ENCODE measurements around the gene CCM2.

CCM2 gene

GRCh38 chr7:45000093-45001032 lies at the start of gene CCM2:
CCM2 (plus strand) TSS chr7:45000201; CDS start chr7:45000334, 133 bp downstream.
- no peak for DNase-seq

DNA sequence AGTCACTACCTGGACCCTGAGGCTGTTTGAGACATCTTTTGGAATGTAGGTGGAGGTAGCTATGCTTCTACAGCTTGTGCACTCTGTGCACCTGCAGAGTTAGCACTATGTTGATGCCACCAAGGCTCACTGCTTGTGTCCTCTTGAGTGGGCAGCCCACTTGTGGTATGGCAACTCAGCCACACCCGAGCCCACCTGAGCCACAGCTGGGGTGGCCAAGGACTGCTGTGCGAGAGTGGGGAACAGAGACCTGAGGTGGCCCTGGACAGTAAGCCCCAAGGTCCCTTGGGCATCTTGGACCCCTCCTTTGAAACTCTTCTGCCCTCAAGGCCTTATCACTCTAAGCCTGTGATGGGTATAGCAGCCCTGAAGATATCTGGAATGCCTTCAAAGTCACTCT lies 46.8 kb upstream of the CCM2 start:
- DNase-seq: no peak

- DNase-seq: no peak
Observed at GRCh38 chr7:44955733-44956132, 44.3 kb upstream of the CCM2 start.

DNA sequence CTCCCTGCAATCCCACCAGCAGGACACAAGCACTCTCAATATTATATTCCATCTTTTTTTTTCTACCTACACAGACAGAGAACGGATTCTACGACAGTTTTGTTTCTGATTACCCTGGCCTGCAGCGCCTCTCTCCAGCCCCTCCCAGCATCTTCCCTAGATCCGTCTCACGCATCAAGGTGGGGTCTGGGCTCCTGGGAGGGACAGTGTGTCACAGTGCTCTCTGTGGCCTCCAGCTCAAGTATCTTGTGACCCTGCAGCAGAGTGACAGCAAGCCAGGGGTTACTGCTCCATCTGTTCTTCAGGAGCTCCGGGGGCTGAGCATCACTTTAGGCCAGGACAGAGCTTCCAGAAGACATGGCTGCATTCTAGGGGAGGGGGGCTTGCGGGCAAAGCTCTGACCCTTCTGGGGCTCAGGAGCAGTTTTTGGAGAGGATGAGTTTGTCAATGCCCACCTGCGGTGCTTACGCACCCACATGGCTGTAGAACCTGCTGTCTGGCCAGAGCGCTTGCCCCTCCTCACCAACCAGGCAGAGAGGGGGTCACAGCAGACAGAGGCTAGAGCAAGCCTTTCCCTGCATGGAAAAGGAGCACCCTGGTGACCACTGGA lies 43.7 kb upstream of the CCM2 start:
- no peak for DNase-seq

GRCh38 chr7:44958645-44959344 lies 41.2 kb upstream of the CCM2 start:
- DNase-seq: no peak

DNA sequence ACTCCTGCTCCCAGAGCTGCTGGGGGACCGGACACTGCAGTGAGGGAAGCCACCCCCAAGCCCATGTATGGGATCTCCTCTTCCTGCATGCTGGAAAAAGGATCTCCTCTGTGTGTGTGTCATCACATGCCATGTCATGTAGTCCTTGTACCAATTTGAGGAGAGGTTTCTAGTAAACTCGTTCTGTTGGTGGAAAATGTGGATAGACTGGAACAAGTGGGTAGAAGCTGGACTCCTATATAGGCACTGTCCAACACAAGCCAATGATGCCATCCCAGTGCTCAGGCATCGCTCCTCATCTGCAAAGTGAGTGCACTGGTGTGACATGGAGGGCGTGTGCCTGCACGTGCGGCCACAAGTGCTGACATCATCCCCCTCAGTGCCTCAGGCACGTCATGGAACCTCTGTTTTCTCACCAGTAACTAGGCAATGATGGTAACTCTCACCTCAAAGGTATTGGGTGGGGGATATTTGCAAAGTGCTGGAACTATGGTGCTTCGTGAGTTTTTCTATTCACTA lies 40.5 kb upstream of the CCM2 start:
- DNase-seq: no peak

GRCh38 chr7:44960011-44960580 lies 39.9 kb upstream of the CCM2 start:
- peak; percentile 12 for DNase-seq

- peak; percentile 16 for DNase-seq
Observed at GRCh38 chr7:44961844-44962482, 38.0 kb upstream of the CCM2 start.

- peak; percentile 12 for DNase-seq
Observed at GRCh38 chr7:44962483-44963251, 37.3 kb upstream of the CCM2 start.

- peak; percentile 12 for DNase-seq
Observed at GRCh38 chr7:44963364-44964290, 36.4 kb upstream of the CCM2 start.

- DNase-seq: peak; percentile 32
Observed at GRCh38 chr7:44964384-44964830, 35.6 kb upstream of the CCM2 start.

DNA sequence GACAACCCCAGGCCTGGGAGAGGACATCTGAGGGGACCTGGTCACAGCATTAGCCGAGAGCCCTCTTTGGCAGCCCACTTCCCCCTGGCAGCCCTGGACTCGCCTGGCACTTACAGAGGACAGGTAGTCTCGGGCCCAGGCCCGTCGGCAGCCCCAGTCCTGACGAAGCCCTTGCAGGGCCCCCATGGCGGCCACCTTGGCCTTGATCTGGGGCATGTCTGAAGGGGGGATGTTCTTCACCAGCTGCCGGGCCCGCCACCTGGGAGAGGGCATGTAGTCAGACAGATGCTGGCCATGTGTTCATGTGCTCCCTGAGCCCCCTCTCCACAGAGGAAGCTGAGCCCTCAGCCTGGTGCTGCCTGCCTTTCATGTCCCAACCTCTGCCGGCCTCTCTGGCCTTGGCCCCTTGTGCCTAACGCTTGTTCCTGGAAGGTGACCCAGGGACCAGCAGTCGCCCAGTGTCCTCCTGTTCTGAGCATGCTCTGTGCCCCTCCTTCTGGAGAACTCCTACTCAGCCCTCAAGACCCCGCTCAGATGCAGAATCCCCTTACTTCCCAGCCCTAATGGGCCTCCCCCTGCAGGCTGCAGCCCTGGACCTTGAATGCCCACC lies 35.1 kb upstream of the CCM2 start:
- DNase-seq: peak; percentile 23

DNA sequence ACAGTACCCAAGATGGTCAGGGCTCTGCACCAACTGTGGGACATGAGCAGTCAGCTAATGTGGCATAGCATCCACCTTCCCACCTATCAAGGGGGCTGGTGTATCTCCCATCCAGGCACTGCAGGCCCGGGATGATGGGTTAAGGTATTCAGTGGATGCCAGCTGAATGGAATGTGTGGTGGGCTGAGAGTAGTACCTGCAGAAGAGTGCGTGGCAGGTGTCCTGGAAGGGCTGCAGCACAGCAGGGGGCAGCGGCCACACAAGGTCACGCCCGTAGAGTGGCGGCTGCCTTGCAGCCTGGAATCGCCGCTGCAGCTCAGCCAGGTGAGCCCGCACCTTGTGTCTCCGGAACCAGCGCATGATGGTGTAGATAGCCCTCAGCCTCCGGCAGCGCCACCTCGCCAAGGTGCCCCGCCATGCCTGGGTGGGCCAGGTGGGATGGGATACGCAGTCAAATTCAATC lies 34.5 kb upstream of the CCM2 start:
- DNase-seq: peak; percentile 6

GRCh38 chr7:44965937-44966730 lies 33.9 kb upstream of the CCM2 start:
- peak; percentile 23 for DNase-seq

DNA sequence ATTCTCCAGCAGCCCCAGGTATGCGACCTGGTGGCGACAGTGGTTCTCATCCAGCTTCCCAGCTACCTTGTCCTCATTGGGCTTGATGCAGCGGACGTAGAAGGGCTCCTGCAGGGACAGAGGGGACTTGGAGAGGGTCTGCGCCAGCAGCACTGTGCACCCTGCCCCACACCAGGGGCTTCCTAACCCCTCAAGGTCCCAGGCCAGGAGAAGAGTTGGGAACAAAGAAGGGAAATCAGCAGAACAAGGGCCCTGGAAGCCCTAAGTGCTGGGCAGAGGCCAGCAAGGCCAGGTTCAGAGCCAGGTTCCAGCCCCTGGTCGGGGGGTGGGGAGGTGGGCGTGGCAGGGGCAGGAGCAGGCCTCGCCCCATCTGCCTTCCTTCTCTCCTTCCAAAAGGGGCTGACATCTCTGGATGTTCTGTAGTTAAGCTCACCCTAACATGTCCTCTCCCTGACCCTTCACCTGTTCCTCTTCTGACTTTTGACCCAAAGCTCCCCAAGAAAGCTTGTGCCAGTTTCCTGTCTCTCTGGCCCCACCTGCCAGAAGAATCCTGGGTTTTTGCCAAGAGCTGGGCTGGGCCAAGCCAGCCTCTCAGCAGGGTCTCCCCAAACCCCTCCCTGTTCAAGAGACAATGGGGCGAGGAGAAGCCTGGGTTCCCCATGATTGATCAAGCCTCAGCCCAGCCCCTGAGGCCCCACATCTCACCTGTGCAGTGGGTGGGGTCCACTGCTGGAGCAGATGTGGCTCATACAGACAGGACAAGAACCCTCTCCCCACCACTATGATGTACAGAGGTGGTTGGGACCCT lies 33.1 kb upstream of the CCM2 start:
- peak; percentile 12 for DNase-seq

GRCh38 chr7:44967571-44968446 lies 32.2 kb upstream of the CCM2 start:
- DNase-seq: peak; percentile 11
